ENCODE data around the gene GALNT1.

The GALNT1 gene

DNA sequence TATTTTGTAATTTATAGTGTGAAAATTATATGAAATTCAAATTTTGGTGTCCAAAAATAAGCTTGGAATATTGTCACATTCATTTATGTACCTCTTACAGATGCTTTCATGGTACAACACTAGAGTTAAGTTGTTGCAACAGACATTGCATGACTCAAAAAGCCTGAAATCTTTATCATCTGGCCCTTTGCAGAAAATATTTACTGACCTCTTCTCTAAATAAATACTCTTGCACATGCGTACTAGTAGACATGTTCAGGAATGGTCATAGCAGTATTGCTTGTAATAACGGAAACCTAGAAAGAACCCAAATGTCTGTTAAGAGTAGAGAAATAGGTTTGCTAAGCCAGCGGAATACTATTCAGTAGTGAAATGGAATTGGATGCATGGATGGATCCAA is 60.4 kb downstream of the GALNT1 start:
- no peak for DNase-seq (ENCODE audit: low read depth)
- H3K4me3 ChIP-seq (ENCODE audit: low read depth, low read length), result no peak overlapping the region
- TF ChIP-seq POLR2A (IDR thresholded peaks at IDR 0.05; ENCODE audit: extremely low read depth, insufficient read length) (no peak), MYC (IDR thresholded peaks at IDR 0.05; ENCODE audit: low read depth, low read length) (no peak), CTCF (IDR thresholded peaks at IDR 0.05; ENCODE audit: low read depth, low read length) (no peak)
- TF ChIP-seq, protein P1, sequence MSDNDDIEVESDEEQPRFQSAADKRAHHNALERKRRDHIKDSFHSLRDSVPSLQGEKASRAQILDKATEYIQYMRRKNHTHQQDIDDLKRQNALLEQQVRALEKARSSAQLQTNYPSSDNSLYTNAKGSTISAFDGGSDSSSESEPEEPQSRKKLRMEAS (IDR thresholded peaks at IDR 0.05; ENCODE audit: low read depth, low read length), result no peak

DNA sequence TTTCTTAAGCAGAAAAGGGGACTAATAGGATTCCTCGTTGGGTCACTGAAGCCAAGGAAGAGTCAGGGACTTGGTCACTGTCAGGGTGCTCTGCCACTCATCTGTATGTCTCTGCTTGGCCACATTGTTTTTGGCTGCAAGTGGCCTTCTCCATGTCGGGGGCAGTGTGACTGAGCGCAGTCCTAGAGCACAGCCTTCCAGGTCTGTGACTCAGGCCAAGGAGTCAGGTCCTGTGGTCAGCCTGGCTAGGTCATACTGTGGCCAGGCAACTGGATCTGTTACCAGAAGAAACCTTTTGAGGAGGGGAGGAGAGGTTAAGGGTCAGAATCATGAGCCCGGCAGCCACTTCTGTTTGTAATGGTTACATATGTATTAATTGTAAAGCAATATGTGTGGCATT is 61.3 kb downstream of the GALNT1 start:
- no peak for DNase-seq (ENCODE audit: low read depth)
- H3K4me3 ChIP-seq (ENCODE audit: low read depth, low read length), result no peak overlapping the region
- TF ChIP-seq CTCF (IDR thresholded peaks at IDR 0.05; ENCODE audit: low read depth, low read length) (no peak), POLR2A (IDR thresholded peaks at IDR 0.05; ENCODE audit: extremely low read depth, insufficient read length) (no peak), MYC (IDR thresholded peaks at IDR 0.05; ENCODE audit: low read depth, low read length) (no peak)
- TF ChIP-seq, protein P1 (IDR thresholded peaks at IDR 0.05; ENCODE audit: low read depth, low read length), result no peak

DNA sequence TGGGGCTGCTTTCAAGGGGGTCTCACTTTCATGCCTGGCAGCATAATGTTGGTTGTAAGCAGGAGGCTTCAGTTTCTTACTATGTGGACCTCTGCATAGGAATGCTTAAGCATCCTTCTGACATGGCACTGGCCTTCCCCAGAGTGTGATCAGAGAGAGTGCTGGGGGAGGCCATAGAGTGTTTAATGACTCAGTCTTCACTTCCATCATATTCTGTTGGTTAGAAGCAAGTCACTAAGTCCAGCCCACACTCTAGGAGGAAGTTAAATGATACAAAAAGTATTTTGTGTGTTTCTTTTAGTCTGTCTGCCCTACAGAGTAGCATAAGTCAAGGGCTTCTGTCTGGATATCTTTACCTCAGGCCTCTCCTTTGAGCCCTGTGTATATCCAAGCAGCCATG is 64.9 kb downstream of the GALNT1 start:
- H3K4me3 ChIP-seq (ENCODE audit: low read depth, low read length), result no peak overlapping the region
- no peak for DNase-seq (ENCODE audit: low read depth)
- TF ChIP-seq POLR2A (IDR thresholded peaks at IDR 0.05; ENCODE audit: extremely low read depth, insufficient read length) (no peak), CTCF (IDR thresholded peaks at IDR 0.05; ENCODE audit: low read depth, low read length) (no peak), MYC (IDR thresholded peaks at IDR 0.05; ENCODE audit: low read depth, low read length) (no peak)
- TF ChIP-seq, protein P1 (IDR thresholded peaks at IDR 0.05; ENCODE audit: low read depth, low read length), result no peak

DNA sequence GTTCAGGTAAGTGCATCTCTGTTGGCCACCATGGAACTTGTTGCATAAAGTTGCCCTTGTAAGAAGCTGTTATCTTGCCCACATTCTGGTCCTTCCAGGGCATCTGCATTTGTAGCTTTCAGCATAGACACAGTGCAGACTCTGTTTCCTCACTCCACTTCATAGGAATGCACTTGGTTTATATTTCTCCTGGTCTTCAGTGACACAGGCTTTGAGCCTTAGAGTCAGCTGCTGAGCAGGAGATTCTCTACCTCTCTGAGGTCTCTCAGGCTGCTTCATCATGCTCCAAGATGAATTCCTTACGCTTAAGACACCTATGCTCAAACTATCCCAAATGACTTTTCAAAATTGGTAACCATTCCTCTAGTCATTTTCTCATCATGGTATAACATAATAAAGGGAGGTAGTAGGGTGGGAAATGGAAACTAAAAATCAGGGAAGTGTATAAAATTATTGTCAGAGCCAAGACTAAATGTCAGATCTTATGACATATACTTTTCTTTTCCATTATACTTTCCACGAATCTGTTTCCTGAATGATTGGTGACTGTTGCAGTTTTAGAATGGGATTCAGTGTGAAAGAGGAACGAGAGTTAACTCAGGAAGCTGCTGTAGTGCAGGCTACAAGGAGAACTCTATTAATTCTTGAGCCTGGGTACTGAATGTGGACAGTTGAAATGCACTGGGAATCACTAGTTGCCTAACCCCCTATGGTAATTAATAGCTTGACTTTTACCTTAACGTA is 72.0 kb downstream of the GALNT1 start:
- no peak overlapping the region for H3K4me3 ChIP-seq (ENCODE audit: low read depth, low read length)
- TF ChIP-seq MYC (IDR thresholded peaks at IDR 0.05; ENCODE audit: low read depth, low read length) (no peak), POLR2A (IDR thresholded peaks at IDR 0.05; ENCODE audit: extremely low read depth, insufficient read length) (no peak), CTCF (IDR thresholded peaks at IDR 0.05; ENCODE audit: low read depth, low read length) (no peak)
- TF ChIP-seq, protein P1 (IDR thresholded peaks at IDR 0.05; ENCODE audit: low read depth, low read length), result no peak
- no peak for DNase-seq (ENCODE audit: low read depth)

DNA sequence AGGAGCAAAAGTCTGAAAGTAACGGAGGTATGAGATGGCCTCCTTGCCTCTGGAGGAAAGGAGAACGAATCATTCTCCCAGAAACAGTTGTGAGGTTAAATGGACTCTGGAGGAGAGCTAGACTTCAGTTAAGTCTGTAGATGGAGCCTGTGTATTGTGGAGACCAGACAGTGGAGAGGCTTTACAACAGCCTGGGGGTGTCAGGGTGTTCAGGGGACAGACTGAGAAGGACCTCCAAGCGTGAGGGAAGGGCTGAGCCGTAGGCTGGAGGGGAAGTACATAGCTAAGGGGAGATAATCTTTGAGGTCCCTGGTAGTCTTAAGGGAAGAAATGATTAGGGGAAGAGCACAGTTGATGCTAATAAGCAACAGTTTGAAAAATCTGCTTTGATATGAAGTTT is 76.6 kb downstream of the GALNT1 start:
- no peak overlapping the region for H3K4me3 ChIP-seq (ENCODE audit: low read depth, low read length)
- TF ChIP-seq POLR2A (IDR thresholded peaks at IDR 0.05; ENCODE audit: extremely low read depth, insufficient read length) (no peak), CTCF (IDR thresholded peaks at IDR 0.05; ENCODE audit: low read depth, low read length) (no peak), MYC (IDR thresholded peaks at IDR 0.05; ENCODE audit: low read depth, low read length) (no peak)
- TF ChIP-seq, protein P1 (IDR thresholded peaks at IDR 0.05; ENCODE audit: low read depth, low read length), result no peak
- no peak for DNase-seq (ENCODE audit: low read depth)
